HG03378 (cell line): Measurements from ENCODE around the gene FAM131C.
A peak's percentile ranks its signal among the peaks of the same experiment; 100 is the strongest.
"Not testable (repeated sequence)": the region's sequence is repeated elsewhere in the genome, so short reads cannot be mapped to it uniquely, and the experiment has no call there.

ENCODE experiments used
- ATAC-seq: cut with Tn5 transposase; IDR thresholded peaks from one replicate; pipeline ENCODE4 v1.9.1; 2021; ENCODE audit warnings: mild to moderate bottlenecking, moderate library complexity; ENCODE audit not compliant: unreplicated experiment

FAM131C gene

DNA sequence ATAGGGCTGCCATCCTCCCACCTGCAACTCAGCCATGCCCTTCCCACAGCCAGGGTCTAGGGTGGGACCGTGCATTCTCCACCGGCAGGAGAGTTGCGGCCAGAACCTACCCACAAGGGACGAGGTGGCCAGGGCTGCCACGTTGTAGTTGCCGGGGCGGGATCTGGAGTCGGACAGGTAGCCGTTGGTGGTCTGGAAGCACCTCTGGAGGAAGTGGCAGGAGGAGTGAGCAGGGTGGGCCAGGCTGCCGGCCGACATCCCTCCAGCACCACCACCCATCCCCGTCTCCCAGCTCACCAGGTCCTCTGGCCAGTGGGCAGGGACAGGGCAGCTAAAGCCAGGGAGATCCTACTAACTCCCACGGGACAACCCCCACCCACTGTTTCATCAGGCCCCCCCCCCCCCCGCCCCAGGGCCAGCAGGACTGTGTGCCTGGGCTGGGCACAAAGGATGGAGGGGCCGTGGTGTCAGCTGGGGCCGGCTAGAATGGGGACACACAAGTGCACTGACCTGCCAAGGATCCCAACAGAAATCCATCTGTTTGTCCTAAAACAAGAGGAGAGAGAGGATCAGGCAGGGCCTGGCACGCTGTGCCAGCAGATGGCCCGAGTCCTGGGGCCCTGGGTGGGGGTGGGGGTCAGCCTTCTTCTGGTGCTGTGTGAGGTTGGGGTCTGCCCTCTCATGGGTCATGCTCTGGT lies 11.3 kb downstream of the FAM131C start:
- not testable (repeated sequence) for ATAC-seq

DNA sequence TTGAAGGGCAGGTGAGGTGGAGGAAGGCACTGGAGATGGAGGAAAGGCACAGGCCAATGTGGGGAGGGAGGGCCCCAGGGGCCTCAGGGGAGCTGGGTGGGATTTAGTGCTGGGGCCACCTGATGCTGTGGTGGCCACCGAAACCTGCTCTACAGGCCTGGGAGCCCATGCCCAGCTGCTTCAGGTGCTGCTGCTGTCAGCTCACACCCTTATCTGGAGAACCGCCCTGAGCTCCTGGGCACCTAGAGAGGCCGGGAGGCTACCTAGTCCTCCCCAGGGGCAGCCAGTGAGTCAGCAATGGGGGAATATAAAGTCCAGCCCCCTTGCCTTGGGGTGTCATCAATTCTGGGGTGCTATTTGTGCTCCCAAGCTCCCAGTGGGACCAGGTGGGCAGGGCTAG lies 12.2 kb downstream of the FAM131C start:
- no peak for ATAC-seq

DNA sequence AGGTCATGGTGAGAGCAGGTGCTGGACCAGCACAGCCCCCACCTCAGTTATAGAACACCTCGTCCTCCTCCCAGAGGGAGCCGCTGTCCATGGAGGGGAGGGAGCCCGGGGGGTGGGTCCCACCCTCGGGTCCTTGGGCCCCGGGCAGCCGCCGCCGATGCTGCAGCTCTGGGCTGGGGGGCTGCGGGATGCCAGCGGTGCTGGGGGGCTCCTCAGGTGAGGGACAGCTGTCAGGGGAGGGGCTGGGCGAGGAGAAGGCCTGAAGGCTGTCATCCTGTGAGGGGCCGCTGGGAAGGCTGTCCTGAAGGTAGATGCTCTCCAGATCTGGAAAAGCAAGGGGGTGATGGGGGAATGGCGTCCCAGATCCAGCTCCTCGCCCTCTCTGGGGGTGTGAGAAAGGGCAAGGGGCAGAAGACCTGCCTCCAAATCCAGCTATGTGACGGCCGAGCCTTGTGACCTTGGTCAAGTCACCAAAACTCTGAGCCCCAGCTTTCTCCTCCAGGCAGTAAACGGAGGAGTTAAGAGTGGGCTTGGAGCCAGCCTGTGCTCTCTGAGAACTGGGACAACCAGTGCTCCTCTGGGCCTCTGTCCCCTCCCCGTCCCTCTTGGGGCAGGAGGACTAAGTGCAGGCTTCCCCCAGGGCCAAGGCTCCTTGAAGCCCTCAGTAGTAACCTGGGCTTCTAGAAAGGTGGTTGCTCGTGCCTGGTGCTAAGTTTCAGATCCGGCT lies 14.9 kb downstream of the FAM131C start:
- ATAC-seq: not testable (repeated sequence)

DNA sequence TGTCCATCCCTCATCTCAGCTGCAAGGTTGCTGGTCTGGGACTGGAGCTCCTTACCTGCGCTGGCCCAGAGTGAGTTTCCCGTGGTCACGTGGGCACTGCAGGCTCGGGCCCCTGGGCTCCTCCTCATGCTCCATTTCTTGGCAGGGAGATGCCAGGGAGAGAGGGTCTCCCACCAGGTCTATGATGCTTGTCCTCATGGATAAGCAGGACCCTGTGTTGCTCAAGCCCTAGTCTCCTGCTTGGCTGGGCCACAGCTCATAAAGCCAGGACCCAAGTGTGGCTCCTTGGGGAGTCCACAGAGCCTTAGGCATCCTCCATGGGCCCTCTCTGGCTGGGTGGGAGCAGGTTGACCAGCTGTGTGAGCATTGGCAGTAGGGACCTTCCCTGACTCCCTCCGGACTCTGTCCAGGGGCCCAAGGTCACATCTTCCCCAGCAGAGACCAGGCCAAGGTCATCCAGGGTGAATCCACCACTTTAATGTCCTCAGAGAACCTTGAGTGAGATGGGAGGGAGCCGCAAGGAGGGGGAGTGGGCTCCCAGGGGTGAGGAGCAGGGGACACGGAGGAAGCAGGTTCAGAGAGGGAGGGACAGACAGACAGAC lies 16.0 kb downstream of the FAM131C start:
- not testable (repeated sequence) for ATAC-seq

DNA sequence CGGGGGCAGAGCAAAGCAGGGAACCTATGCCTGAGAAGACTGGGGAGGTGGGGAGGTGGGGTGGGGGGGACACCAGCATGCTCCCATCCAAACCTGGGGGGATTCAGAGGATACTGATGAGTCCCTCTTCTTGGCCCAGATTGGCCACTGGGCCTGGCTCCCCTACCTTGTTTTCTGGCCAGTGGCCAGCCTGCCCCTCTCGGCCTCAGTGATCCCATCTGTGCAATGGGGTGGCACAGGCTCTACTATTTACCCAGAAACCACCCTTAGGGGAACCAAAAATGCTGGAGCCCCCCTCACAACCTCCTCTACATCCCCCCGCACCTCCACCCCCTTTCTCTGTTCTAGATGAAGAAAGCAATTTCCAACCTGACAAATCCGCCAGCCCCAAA lies 16.9 kb downstream of the FAM131C start:
- not testable (repeated sequence) for ATAC-seq

DNA sequence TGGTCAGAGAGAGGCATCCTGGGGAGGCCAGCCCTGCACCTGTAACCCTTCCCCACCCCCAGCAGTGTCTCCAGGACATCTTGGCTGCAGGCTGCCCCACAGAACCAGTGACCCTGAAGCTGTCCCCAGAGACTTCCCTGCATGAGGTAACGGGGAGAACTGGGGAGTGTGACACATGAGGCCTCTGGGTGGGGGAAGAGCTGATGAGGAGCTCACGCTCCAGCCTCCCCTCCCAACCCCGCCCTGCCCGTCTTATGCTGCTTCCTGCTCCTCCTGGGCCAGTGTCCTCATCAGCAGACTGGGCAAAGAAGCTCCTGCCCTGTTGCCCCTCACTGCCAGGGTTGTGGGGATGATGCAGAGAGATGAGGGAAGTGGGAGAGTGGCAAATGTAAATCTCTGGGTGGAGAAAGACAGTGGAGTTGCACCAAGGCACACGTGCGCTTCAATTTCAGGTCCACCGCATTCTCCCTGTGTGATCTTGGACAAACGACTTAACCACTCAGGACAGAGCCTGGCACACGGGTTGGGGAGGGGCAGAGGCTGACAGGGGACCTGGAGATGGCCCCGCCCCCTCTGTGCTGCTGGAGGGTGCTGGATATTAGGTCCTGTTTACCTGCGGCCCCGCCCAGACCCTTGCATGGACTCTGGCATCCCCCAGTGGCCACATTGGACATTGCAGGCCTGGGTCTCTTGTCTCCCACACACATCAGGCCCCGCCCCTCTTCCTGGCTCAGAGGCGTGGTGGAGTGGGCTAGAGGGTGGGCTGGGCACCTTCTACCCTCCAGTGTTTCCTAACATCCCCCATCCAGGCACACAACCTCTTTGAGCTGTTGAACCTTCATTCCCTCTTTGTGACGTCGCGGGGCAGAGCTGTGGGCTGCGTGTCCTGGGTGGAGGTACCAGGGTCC lies 17.6 kb downstream of the FAM131C start:
- ATAC-seq: peak; percentile 47

DNA sequence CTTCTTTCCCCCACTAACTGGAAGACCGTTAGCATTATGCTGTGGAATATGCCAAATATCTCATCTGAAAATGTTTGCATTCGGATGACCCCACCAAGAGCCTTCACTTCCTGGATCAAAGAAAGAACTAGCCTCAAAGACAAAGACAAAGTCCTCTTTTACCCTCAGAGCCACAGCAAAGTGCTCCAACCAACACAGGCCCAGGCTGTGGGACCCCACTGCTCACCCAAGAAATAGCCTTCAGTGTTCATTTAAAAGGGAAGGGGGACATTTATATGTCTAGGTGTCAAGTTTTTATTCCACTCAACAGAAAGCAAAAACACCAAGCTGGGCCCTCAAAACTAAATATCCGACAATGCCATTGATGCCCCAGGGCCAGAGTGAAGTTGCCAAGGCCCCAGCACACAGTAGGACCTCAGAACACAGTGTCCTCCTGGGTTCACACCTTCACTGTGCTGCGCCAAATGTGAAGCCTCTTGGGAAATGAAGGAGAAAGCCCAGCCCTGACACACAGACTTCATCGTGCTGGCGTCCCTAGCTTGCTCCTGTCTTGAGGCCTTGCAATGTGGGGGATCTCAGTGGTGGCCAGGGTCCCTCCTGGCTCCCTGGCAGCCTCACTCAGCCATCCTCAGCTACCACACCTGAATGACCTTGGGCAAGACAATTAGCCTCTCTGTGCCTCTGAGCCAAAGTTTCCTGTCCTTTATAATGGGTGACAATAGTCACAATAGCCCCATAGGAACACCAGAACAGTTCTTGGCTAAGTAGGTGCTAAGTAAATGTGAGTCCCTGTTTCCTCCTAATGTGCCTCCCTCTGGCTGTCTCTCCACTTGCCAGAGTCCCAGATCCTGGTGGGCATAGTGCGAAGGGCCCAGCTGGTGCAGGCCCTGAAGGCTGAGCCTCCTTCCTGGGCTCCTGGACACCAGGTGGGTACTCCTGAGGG lies 18.6 kb downstream of the FAM131C start:
- no peak for ATAC-seq

DNA sequence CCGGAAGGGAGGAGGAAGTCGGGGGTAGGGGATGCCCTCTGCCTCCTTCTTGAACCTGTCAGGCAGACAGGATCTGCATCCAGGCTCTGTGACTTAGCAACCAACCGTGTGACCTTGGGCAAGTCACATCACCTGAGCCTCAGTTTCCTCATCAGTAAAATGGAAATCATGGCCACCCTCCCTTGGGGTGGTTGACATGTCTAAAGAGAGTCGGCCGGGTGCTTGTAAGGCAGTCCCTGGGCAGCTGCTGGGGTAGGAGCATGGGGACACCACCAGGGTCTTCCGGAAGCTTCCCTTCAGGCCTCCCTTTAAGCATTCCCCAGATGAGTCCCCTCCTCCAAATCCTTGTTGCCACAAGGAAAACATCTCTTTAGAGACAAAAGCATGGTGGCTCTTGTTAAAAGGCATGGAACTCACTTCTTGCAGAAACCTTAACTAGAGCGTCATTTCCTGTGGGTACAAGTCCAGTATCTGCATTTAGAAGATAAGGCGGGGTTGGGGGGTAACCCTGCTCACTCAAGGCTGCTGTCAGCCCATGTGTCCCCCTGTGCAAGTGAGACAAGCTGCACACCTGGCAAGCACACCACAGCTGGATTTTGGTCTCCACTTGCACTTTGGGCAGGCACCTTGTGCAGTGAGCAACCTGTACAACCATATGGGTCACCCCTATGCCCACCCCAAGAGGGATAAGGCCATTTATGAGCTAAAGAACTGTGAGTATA lies 19.5 kb downstream of the FAM131C start:
- ATAC-seq: no peak

DNA sequence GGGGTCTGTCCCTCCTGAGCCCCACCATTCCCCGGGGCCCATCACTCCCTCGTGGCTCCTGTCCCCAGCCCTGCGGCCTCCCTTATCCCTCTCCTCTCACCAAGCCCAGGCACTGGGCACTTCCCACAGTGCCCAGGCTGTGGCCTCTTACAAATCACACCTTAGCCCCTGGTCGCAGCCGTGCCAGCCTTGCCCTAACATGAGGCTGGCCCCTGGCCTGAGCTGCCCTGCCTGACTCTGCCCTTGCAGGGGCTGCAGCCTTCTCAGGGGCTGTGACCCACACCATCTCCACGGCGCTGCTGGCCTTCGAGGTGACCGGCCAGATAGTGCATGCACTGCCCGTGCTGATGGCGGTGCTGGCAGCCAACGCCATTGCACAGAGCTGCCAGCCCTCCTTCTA lies 21.5 kb downstream of the FAM131C start:
- not testable (repeated sequence) for ATAC-seq

DNA sequence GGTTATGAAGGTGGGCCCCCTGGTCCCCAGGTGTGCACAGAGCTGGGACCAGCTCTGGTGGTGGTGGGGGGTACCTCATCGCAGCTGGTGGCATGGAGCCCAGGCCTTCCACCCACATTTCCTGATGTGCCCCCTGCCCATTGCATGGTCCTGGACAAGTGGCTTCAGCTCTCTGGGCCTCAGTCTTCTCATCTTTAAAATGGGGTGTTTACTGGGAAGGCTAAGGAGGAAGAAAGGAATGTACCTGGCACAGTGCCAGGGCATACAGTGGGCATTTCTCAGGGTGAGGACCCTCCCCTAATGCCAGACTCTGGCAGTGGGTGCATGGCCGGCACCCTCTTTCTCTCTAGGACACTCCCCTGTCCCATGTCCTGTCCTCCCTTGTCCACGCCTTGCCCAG lies 22.4 kb downstream of the FAM131C start:
- no peak for ATAC-seq

DNA sequence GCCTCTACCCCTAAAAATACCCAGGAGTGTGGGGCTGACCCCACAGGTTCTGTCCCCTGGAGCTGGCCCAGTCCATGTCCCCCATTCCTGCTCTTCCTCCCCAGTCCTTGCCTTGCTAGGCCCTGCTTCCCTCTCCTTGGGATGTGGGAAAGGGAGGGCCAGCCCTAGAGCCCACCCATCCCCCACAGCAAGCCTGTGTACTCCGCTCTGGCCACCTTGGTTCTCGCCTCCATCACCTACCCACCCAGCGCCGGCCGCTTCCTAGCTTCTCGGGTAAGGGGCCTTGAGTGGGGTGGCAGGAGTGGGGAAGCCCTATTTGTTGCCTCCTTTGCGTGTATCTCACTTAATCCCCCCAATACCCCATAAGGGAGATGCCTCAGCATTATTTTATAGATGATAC lies 23.1 kb downstream of the FAM131C start:
- no peak for ATAC-seq

DNA sequence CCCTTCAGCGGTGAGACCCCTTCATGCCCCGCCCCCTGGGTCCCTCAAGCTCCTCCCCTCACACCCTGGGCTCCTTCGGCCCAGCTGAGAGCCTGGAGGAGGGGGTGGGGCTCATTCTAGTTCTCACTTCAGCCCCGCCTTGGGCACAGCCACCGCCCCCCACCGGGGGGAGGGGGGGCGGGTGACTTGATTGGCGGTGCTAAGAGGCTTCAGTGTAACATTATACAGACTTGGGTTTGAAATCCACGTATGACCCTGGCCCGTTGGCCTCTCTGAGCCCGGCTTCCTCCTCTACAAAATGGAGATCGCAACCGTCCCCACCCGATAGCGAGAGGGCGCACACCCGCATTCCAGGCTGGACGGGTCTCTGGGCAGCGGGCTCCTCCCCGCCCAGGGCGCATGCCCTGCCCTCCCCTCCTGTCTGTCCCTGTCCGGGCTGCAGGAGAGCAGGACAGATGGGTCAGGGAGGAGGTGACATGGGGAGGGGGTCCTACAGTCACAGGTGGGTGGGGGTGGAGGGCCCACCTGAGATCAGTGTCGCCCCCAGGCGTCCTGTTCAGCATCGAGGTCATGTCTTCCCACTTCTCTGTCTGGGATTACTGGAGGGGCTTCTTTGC lies 24.8 kb downstream of the FAM131C start:
- ATAC-seq: no peak

DNA sequence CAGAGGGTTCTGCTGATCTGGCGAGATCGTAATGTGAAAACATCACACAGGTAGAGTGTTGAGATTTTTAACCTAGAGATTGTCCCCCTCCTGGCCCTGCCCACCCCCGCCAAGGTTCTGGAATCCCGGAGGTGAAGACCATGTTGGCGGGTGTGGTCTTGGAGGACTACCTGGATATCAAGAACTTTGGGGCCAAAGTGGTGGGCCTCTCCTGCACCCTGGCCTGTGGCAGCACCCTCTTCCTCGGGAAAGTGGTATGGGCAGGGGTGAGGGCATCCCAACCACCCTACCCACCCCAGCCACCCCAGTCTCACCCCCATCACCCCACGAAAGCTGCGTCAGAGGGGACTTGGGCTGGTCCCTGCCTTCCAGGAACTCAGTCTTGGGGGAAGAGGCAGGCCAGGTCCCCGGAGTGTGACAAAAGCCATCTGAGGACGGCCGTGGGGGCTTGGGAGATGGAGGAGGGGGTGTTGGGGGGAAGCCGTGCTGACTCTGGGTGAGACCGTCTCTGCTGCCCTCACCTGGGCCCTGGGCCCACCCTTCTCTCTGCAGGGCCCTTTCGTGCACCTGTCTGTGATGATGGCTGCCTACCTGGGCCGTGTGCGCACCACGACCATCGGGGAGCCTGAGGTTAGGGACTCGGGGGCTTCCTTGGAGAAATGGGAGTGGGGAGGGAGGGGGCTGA lies 25.5 kb downstream of the FAM131C start:
- no peak for ATAC-seq

DNA sequence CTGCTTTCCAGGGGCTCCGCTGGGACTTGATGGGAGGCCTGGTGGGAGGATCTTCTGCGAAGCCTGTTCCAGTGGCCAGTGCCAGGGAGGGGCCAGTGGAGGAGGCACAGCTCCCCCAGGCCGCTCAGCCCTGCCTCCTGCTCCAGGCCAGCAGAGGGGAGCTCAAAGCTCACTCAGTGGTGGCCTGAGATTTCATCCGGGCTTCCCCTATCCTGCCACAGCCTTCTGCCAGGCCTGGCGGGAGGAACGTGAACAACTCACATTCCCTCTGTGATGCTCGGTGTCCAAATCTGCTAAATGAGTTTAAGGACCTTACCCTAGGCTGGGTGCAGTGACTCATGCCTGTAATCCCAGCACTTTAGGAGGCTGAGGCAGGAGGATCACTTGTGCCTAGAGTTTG lies 26.6 kb downstream of the FAM131C start:
- no peak for ATAC-seq

DNA sequence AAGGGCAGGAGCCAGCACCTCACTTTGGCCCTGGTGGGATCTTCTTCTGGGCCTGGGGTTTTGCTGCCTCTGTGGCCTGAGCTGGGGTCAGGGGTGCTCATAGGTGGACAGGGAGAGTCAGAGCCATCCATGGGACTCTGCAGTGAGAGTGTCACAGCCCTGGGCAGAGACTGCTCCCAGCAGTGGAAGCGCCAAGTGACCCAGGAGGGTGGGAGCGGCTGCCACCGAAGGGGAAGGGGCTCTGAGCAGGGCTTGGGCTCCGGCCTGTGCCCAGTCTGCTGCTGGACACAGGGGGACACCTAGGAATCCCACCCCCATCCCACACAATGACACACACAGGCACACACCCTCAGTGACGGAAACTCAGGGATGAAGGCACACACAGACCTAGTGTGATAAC lies 29.5 kb downstream of the FAM131C start:
- ATAC-seq: no peak

DNA sequence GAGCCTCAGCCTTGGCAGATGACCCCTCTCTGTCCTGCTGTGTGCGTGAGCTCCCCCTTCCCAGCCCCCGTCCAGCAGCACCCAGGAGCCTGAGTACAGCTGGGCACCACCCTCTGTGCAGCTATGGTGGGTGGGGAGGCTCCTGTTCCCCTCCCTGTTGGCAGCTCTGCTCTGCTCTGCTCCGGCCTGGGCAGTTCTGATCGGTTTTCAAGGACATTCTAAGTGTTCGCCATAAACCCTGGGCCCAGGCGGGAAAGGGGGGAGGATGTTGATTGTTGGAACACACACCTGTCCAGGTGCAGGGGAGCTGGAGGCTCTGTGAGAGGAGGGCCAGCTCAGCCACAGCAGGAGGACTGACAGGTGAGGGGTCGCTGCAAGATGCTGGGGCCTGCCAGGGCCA lies 29.9 kb downstream of the FAM131C start, which contains the start of gene CLCNKB:
Gene CLCNKB (plus strand): TSS at position 262 of the 400 bp plus-strand sequence. CDS start 711 bp downstream, outside the sequence.
- ATAC-seq: no peak

DNA sequence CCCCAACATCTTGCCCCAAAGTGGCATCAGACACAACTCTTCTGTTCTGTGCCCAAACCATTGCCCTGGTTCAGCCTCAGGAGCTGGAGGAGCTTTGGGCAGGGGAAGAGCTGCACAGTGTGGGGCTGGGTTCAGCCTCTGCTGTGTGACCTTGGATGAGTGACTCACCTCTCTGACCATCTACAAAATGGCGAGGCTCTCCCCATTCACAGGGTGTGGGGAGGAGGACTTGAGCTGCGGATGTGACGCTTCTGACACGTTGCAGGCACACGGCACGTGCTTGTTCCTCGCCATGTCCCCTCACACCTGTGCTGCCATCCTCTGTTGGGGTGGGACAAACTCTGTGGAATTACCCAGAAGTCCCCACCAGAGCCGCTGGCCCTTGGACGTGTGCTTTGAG lies 30.8 kb downstream of the FAM131C start:
- not testable (repeated sequence) for ATAC-seq

DNA sequence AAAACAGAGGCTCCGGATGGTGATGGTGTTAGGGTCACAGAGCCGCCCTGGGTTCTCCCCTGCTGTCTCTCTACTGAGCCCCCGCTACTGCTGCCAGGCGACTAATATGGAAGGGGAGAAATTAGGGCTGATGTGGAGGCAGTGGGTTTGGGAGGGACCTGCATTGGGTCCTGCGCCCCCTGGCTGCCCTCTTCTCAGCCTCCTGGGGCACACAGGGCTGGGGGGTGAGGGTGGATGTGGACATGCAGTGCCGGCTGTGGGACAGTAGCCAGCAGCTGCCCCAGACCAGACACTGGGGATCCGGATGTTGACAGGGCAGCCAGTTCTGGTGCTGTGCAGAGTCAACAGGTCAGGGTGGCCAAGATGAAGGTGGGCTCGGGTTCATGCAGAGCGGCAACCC lies 31.4 kb downstream of the FAM131C start:
- ATAC-seq: no peak
